GM12874 (cell line): ENCODE measurements around the gene FAM181A.
A peak's percentile ranks its signal among the peaks of the same experiment; 100 is the strongest.

ENCODE experiments used
- TF ChIP-seq, protein P1 (sequence below): IDR thresholded peaks from 2 replicates; pipeline ENCODE4 v1.5.1; 2011; ENCODE audit warnings: low read depth, mild to moderate bottlenecking, control low read depth, low read length, moderate library complexity; ENCODE audit not compliant: insufficient read depth

Gene FAM181A

DNA sequence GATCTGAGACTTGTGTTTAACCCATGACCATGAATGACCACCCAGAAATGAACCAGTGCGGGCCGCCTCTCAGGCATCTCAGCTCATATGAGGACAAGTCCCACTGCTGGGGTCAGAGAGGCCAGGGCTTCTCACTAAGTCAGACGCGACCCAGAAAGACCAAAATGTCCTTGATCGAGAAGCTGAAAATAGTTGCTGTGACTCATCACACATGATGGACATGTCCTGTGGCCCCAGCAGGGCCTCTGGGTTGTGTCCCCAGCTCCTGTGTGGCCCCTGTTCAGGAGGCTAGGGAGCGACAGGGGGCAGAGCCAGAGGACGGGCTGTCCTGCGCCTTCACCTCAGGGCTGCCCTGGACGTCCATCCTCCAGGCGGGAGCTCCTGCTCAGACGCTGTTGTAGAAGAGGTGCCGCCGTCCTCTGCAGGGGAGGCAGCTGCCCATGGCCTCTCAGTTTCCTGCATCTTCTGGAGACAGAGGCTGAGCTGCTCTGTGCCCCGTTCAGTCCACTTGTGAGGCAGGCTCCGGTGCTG, 29.0 kb upstream of the FAM181A start:
- TF ChIP-seq, protein P1, sequence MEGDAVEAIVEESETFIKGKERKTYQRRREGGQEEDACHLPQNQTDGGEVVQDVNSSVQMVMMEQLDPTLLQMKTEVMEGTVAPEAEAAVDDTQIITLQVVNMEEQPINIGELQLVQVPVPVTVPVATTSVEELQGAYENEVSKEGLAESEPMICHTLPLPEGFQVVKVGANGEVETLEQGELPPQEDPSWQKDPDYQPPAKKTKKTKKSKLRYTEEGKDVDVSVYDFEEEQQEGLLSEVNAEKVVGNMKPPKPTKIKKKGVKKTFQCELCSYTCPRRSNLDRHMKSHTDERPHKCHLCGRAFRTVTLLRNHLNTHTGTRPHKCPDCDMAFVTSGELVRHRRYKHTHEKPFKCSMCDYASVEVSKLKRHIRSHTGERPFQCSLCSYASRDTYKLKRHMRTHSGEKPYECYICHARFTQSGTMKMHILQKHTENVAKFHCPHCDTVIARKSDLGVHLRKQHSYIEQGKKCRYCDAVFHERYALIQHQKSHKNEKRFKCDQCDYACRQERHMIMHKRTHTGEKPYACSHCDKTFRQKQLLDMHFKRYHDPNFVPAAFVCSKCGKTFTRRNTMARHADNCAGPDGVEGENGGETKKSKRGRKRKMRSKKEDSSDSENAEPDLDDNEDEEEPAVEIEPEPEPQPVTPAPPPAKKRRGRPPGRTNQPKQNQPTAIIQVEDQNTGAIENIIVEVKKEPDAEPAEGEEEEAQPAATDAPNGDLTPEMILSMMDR, result no peak

DNA sequence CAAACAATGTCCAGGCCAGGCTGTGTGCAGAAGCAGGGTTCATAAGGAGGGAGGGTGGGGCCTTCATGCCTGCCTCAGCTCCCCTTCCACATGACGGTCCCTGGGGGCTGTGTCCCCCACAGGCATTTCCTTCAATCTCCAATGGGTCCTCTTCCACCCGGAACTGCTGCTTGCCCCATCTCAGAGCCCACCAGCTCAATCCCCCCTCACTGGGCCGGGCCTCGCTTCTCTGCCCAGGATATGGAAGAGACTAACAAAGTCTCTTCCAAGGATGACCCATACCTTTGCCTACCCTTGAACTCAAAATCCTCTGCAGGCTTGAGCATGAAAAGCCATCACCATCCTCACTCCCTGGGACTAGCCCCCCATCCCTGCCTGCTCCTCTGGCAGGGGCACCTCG, 28.4 kb upstream of the FAM181A start:
- TF ChIP-seq, protein P1, result no peak

DNA sequence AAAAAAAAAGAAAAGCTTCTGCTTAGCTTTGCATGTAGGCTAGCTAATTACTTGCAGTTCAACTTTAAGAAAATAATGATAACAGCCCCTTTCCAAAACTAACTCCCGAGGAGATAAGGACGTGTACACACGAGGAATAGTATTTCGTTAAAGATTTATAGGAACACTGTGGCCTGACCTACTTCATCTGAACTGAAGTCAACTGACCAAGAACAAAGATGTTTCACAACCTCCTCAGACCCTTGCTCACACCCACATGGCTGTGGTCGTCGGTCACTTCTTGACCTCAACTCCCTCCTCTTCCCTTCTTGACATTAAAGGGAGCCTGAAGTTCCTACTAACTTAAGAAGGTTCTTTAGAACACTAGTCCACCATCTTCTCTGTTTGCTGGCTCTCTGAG, 25.3 kb upstream of the FAM181A start:
- TF ChIP-seq, protein P1, result no peak

DNA sequence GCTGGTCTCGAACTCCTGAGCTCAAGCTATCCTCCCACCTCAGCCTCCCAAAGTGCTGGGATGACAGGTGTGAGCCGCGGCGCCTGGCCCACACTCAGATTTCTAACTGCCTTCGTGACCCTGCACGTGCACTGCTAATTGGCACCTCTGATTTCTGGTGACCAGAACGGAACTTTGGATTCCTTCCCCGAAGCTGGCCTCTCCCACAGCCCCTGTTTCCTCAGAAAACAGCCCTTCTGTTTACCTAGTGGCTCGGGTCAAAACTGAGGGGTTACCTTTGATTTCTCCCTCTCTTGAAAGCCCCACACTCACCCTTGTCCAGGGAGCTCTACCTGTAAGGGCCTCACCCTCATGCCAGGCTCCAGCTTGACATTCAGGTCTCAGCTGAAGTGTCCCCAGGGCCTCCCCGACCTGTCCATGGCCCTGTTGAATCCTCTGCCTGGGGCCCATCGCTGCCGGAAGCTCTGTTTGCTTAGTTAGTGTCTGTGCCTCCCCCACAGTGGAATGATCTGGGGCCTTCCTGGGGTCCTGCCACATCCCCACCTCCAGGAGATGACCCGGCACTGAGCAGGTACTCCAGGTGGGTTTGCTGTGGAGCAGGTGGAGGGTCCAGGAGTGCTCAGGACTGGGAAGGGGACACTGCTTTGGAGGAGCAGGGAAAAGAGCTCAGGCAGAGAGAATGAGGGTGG, 24.4 kb upstream of the FAM181A start:
- TF ChIP-seq, protein P1, result no peak

DNA sequence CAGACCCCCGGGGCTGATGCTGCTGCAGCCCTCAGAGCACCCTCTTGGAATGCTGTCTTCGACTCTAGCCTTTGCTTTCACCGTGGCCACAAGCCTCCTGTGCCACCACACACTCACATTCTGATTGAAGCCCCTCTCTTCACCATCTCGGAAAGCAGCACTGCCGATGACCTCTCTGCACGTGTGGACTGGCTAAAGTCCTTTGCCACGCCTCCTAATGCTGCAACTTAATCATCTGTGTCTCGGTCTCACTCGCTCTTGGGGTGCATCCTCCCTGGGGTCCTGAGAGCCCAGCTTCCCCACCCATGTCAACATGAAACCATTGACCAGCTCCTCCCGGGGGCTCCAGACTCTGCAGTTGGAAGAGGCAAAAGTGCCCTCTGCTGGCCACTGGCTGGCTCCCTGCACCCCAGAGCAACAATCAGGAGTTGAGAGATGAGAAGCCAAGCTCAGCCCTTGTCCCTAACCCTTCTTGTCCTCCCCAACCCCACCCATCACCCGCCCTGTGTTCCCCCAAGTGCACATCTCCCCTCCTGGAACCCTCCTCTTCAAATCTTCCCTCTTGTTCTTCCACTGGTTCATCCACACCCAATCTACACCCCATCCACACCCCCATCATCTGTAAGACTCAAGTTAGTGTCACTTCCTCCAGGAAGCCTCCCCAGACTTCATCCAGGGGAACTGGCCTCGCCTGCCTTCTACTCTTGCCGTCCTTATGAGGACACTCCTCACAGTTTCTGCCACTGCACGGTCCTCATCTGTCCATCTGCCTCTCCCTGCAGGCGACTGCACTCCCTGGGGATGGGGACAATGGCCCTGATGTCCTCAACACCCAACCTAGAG, 23.6 kb upstream of the FAM181A start:
- TF ChIP-seq, protein P1, result peak; percentile 46

DNA sequence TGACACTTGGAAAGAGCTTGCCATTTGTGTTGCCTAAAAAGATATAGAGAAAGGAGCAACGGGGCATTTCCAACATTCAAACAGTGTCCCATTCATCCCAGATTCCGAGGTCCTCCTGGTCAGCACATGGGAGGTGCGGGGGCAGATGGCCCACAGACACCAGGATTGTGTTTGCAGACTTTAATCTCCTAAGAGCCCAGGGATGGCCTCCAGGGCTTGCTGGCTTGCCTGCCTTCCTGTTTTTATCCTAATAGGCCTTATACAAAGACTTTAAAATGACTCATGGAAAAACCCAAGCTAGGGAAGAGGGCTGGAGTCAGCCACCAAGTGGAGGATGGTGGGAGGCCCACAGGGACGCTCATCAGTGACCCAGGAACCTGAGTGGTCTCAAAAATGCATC, 21.5 kb upstream of the FAM181A start:
- TF ChIP-seq, protein P1, result no peak
